ENCODE measurements around the gene TSSK6. TPM values are rescaled to one million over a fixed set of nuclear protein-coding genes. Genes with fewer than 3 reads are reported as not detected.

TSSK6 gene
- polyA plus RNA-seq, 1 donor (not counting 4 experiments of a cell fraction or from before 2014, with no cell fraction given) = 0.47 TPM

DNA sequence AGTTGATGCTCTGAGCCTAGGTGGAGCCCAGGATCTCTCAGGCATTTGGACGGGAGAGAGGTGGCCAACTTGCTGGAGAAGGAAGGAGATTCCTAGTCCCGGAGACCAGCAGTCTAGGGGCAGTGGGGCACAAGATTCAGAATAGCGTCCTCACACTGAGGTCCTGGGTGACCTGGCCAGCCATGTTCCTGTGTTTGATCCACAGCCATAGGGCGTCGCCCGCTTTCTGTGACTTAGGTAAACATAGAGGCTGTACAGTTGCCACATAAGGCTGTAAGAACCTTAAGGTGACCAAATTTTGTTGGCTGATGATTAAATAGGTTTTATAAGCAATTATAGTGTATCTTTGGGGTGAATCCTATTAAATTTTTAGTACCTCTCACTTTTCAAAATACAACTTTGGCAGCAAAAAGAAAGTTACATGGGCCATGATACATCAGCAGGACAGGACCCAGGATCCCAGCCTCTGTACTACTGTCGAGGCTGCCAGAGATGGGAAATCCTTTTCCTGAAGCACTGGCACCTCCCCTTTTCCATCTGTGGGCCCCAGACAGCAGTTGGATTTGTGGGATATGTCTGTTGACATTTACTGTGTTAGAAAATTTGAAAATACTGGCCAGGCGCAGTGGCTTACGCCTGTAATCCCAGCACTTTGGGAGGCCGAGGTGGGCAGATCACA lies 37.5 kb downstream of the TSSK6 start:
- H3K9me3 ChIP-seq (ENCODE audit: control insufficient read depth, low read depth, low read length) = no peaks in the 10 kb centered on the region
- H3K27ac ChIP-seq (ENCODE audit: control insufficient read depth, insufficient read depth, low read length) = no peak overlapping the region
- H3K9me1 ChIP-seq (ENCODE audit: control insufficient read depth, extremely low read depth, insufficient read depth, low read length) = peaks cover 3% of the 10 kb centered on the region
- TF ChIP-seq, protein P1, sequence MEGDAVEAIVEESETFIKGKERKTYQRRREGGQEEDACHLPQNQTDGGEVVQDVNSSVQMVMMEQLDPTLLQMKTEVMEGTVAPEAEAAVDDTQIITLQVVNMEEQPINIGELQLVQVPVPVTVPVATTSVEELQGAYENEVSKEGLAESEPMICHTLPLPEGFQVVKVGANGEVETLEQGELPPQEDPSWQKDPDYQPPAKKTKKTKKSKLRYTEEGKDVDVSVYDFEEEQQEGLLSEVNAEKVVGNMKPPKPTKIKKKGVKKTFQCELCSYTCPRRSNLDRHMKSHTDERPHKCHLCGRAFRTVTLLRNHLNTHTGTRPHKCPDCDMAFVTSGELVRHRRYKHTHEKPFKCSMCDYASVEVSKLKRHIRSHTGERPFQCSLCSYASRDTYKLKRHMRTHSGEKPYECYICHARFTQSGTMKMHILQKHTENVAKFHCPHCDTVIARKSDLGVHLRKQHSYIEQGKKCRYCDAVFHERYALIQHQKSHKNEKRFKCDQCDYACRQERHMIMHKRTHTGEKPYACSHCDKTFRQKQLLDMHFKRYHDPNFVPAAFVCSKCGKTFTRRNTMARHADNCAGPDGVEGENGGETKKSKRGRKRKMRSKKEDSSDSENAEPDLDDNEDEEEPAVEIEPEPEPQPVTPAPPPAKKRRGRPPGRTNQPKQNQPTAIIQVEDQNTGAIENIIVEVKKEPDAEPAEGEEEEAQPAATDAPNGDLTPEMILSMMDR (optimal IDR thresholded peaks at IDR 0.05 in 1 of 3, IDR thresholded peaks at IDR 0.05 in 1 of 3, conservative IDR thresholded peaks at IDR 0.05 in 1 of 3; ENCODE audit: extremely low read depth in 1 of 3, insufficient read depth in 2 of 3, low read length in 3 of 3) = no peak
- TF ChIP-seq EZH2 (IDR thresholded peaks at IDR 0.05; ENCODE audit: low read length) = no peak
- dilution Hi-C loops (cut with MboI; ENCODE audit: extremely low pct_ligation_motif_present, low sequenced_read_pairs) = no loop called here
- no peak overlapping the region for H3K4me2 ChIP-seq (ENCODE audit: control insufficient read depth, extremely low read depth, insufficient read depth, low read depth, low read length)
- no peak overlapping the region for H3K4me3 ChIP-seq (ENCODE audit: control insufficient read depth in 2 of 3, extremely low read depth in 1 of 3, insufficient read depth in 2 of 3, low read depth in 1 of 3, low read length in 3 of 3)
- no peak overlapping the region for H2AFZ ChIP-seq (ENCODE audit: control insufficient read depth, low read length)
- H3K27me3 ChIP-seq (ENCODE audit: control insufficient read depth, extremely low read depth, insufficient read depth, low read length) = no peaks in the 10 kb centered on the region
- H3K4me1 ChIP-seq (ENCODE audit: control insufficient read depth, extremely low read depth, insufficient read depth, low read length) = no peaks in the 10 kb centered on the region
- no peak overlapping the region for H3K9ac ChIP-seq (ENCODE audit: control insufficient read depth, extremely low read depth, insufficient read depth, low read length)
- peaks cover 90% of the 10 kb centered on the region for H3K79me2 ChIP-seq (ENCODE audit: control insufficient read depth, insufficient read depth, low read length)
- no peak for DNase-seq (ENCODE audit: low read depth, low spot score)
- H4K20me1 ChIP-seq (ENCODE audit: control insufficient read depth, extremely low read depth, insufficient read depth, low read length) = peaks cover 17% of the 10 kb centered on the region
- H3K36me3 ChIP-seq (ENCODE audit: control insufficient read depth in 2 of 2, extremely low read depth in 1 of 2, insufficient read depth in 2 of 2, low read length in 2 of 2) = peaks cover 33 to 35% of the 10 kb centered on the region in 2 experiments
- FAIRE-seq = no peak

DNA sequence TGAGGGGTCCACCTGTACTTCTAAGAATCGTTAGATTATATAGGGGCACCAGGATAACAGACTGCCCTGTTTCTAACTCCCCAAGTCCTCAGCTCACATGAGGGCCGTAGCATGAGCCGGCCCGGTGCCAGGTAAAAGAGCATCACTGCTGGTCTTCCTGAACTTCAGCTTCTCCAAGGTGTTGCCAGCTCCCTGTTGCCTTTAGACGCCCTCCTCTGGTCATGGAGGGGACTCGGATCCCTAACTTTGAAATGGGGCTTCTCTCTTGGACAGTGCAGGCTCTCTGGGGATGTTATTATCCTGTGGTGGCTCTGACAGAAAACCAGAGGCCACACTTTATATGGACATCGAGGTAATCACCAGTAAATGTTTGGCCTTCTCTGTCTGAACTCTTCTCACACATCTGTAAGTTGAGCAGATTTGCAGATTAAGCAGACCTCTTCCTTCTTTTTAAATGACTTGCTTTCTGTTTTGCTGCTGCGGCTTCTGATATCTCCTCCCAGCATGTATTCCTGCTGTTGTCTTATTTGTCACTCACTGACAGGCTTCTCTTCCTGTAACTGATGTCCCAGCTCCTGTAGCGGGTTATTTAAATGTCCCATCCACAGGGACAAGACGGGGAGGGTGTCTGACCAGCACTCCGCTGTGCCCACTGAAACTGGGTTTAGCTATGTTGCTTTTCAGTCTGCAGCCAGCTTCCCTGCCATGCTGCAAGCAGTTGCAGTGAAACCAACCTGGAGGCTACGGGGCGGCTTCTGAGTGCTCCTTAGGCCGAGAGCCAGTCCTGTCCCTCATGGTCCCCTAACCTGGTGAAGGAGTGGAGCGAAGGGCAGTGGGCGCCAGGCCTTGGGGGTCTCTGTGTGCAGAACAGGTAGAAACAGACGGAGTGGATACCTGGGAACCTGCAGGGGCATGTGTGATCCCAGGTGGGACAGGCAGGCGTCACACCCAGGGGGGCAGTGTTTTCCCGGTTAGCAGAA lies 39.2 kb downstream of the TSSK6 start:
- peaks cover 17% of the 10 kb centered on the region for H4K20me1 ChIP-seq (ENCODE audit: control insufficient read depth, extremely low read depth, insufficient read depth, low read length)
- H3K4me2 ChIP-seq (ENCODE audit: control insufficient read depth, extremely low read depth, insufficient read depth, low read depth, low read length) = no peak overlapping the region
- no peak for TF ChIP-seq EZH2 (IDR thresholded peaks at IDR 0.05; ENCODE audit: low read length)
- TF ChIP-seq, protein P1 (optimal IDR thresholded peaks at IDR 0.05 in 1 of 3, IDR thresholded peaks at IDR 0.05 in 1 of 3, conservative IDR thresholded peaks at IDR 0.05 in 1 of 3; ENCODE audit: extremely low read depth in 1 of 3, insufficient read depth in 2 of 3, low read length in 3 of 3) = peak; percentile 42 to 59 (median 56)
- dilution Hi-C loops (cut with MboI; ENCODE audit: extremely low pct_ligation_motif_present, low sequenced_read_pairs) = no loop called here
- H3K4me3 ChIP-seq (ENCODE audit: control insufficient read depth in 2 of 3, extremely low read depth in 1 of 3, insufficient read depth in 2 of 3, low read depth in 1 of 3, low read length in 3 of 3) = no peak overlapping the region
- no peaks in the 10 kb centered on the region for H3K27me3 ChIP-seq (ENCODE audit: control insufficient read depth, extremely low read depth, insufficient read depth, low read length)
- H3K4me1 ChIP-seq (ENCODE audit: control insufficient read depth, extremely low read depth, insufficient read depth, low read length) = no peaks in the 10 kb centered on the region
- DNase-seq (ENCODE audit: low read depth, low spot score) = no peak
- no peak for FAIRE-seq
- no peak overlapping the region for H3K27ac ChIP-seq (ENCODE audit: control insufficient read depth, insufficient read depth, low read length)
- no peak overlapping the region for H2AFZ ChIP-seq (ENCODE audit: control insufficient read depth, low read length)
- H3K9me1 ChIP-seq (ENCODE audit: control insufficient read depth, extremely low read depth, insufficient read depth, low read length) = peaks cover 3% of the 10 kb centered on the region
- H3K9me3 ChIP-seq (ENCODE audit: control insufficient read depth, low read depth, low read length) = no peaks in the 10 kb centered on the region
- H3K9ac ChIP-seq (ENCODE audit: control insufficient read depth, extremely low read depth, insufficient read depth, low read length) = no peak overlapping the region
- peaks cover 92% of the 10 kb centered on the region for H3K79me2 ChIP-seq (ENCODE audit: control insufficient read depth, insufficient read depth, low read length)
- H3K36me3 ChIP-seq (ENCODE audit: control insufficient read depth in 2 of 2, extremely low read depth in 1 of 2, insufficient read depth in 2 of 2, low read length in 2 of 2) = peaks cover 32 to 35% of the 10 kb centered on the region in 2 experiments
